Measurements from ENCODE around the gene FAT3. TPM values are rescaled to one million over a fixed set of nuclear protein-coding genes. Genes with fewer than 3 reads are reported as not detected.

FAT3 gene
- total RNA-seq, 1 donor from 2014 or later = 80.6 TPM

- Mint-ChIP-seq H3K27ac (ENCODE audit: unreplicated experiment) (no peak overlapping the region), H3K4me1 (ENCODE audit: low read depth, unreplicated experiment) (no peaks in the 10 kb centered on the region), H3K4me3 (ENCODE audit: unreplicated experiment) (no peak overlapping the region), H3K27me3 (ENCODE audit: unreplicated experiment) (no peaks in the 10 kb centered on the region), H3K9me3 (ENCODE audit: unreplicated experiment) (peaks cover 2% of the 10 kb centered on the region), H3K36me3 (ENCODE audit: unreplicated experiment) (no peaks in the 10 kb centered on the region)
- TF ChIP-seq, protein P1, sequence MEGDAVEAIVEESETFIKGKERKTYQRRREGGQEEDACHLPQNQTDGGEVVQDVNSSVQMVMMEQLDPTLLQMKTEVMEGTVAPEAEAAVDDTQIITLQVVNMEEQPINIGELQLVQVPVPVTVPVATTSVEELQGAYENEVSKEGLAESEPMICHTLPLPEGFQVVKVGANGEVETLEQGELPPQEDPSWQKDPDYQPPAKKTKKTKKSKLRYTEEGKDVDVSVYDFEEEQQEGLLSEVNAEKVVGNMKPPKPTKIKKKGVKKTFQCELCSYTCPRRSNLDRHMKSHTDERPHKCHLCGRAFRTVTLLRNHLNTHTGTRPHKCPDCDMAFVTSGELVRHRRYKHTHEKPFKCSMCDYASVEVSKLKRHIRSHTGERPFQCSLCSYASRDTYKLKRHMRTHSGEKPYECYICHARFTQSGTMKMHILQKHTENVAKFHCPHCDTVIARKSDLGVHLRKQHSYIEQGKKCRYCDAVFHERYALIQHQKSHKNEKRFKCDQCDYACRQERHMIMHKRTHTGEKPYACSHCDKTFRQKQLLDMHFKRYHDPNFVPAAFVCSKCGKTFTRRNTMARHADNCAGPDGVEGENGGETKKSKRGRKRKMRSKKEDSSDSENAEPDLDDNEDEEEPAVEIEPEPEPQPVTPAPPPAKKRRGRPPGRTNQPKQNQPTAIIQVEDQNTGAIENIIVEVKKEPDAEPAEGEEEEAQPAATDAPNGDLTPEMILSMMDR (IDR thresholded peaks at IDR 0.05; ENCODE audit: partially characterized antibody, unreplicated experiment) = no peak
- no peak for DNase-seq
Observed at GRCh38 chr11:92190535-92191206, 33.9 kb upstream of the FAT3 start.

GRCh38 chr11:92192141-92192540, 32.5 kb upstream of the FAT3 start:
- peaks cover 2% of the 10 kb centered on the region for H3K9me3 Mint-ChIP-seq (ENCODE audit: unreplicated experiment)
- no peaks in the 10 kb centered on the region for H3K4me1 Mint-ChIP-seq (ENCODE audit: low read depth, unreplicated experiment)
- no peak overlapping the region for H3K27ac Mint-ChIP-seq (ENCODE audit: unreplicated experiment)
- TF ChIP-seq, protein P1 (IDR thresholded peaks at IDR 0.05; ENCODE audit: partially characterized antibody, unreplicated experiment) = no peak
- no peak overlapping the region for H3K4me3 Mint-ChIP-seq (ENCODE audit: unreplicated experiment)
- no peaks in the 10 kb centered on the region for H3K36me3 Mint-ChIP-seq (ENCODE audit: unreplicated experiment)
- DNase-seq = no peak
- no peaks in the 10 kb centered on the region for H3K27me3 Mint-ChIP-seq (ENCODE audit: unreplicated experiment)

- no peak for DNase-seq
- H3K27me3 Mint-ChIP-seq (ENCODE audit: unreplicated experiment) = no peaks in the 10 kb centered on the region
- H3K9me3 Mint-ChIP-seq (ENCODE audit: unreplicated experiment) = peaks cover 2% of the 10 kb centered on the region
- no peak overlapping the region for H3K4me3 Mint-ChIP-seq (ENCODE audit: unreplicated experiment)
- H3K36me3 Mint-ChIP-seq (ENCODE audit: unreplicated experiment) = no peaks in the 10 kb centered on the region
- no peaks in the 10 kb centered on the region for H3K4me1 Mint-ChIP-seq (ENCODE audit: low read depth, unreplicated experiment)
- no peak overlapping the region for H3K27ac Mint-ChIP-seq (ENCODE audit: unreplicated experiment)
- TF ChIP-seq, protein P1 (IDR thresholded peaks at IDR 0.05; ENCODE audit: partially characterized antibody, unreplicated experiment) = no peak
Observed at GRCh38 chr11:92198268-92198667, 26.4 kb upstream of the FAT3 start.

DNA sequence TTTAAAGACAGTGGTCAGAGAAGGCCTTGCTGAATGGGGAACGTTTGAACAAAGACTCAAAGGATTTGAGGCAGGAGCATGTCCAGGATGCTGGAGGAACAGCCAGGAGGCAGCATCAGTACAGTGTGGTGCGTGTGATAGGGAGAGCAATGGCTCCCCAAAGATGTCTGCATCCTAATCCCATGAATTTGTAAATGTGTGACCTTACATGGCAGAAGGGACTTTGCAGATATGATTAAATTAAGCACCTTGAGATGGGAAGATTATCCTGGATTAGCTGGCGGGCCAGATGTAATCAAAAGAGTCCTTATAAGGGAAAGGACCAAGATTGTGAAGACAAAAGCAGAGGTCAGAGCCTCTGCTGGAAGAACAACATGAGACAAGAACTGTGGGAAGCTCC, 24.6 kb upstream of the FAT3 start:
- H3K36me3 Mint-ChIP-seq (ENCODE audit: unreplicated experiment) = no peaks in the 10 kb centered on the region
- TF ChIP-seq, protein P1 (IDR thresholded peaks at IDR 0.05; ENCODE audit: partially characterized antibody, unreplicated experiment) = no peak
- H3K9me3 Mint-ChIP-seq (ENCODE audit: unreplicated experiment) = peaks cover 2% of the 10 kb centered on the region
- H3K27me3 Mint-ChIP-seq (ENCODE audit: unreplicated experiment) = no peaks in the 10 kb centered on the region
- no peaks in the 10 kb centered on the region for H3K4me1 Mint-ChIP-seq (ENCODE audit: low read depth, unreplicated experiment)
- H3K4me3 Mint-ChIP-seq (ENCODE audit: unreplicated experiment) = no peak overlapping the region
- no peak for DNase-seq
- H3K27ac Mint-ChIP-seq (ENCODE audit: unreplicated experiment) = no peak overlapping the region

DNA sequence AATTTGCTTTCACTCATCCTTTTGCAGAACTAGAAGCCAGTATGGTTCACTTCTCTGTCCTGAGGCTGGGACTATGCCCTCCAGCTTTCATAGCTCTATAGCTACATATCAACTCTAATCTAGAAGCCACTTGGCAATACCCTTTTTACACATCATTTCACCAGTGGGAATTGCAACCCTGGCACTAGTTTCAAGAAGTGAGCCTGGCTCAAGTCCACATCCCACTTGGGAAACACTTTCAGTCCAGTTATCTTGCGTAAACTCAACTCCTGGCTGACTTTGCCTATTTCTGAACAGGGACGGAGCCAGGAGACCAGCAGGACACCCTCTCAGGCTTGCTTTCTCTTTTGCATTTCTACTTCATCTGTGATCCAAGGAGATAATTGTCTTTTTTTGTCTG, 19.9 kb upstream of the FAT3 start:
- TF ChIP-seq, protein P1 (IDR thresholded peaks at IDR 0.05; ENCODE audit: partially characterized antibody, unreplicated experiment) = no peak
- Mint-ChIP-seq H3K36me3 (ENCODE audit: unreplicated experiment) (no peaks in the 10 kb centered on the region), H3K9me3 (ENCODE audit: unreplicated experiment) (peaks cover 1% of the 10 kb centered on the region), H3K4me3 (ENCODE audit: unreplicated experiment) (no peak overlapping the region), H3K27me3 (ENCODE audit: unreplicated experiment) (peaks cover 2% of the 10 kb centered on the region), H3K4me1 (ENCODE audit: low read depth, unreplicated experiment) (no peaks in the 10 kb centered on the region), H3K27ac (ENCODE audit: unreplicated experiment) (no peak overlapping the region)
- DNase-seq = no peak

Data from glutamatergic neuron (in vitro differentiated cells).